HepG2 (cell line): ENCODE results near the gene RBM6.
"Not testable (repeated sequence)": the region's sequence is repeated elsewhere in the genome, so short reads cannot be mapped to it uniquely, and the experiment has no call there.

Source experiments
- EZH2 ChIP-seq: conservative IDR thresholded peaks from 2 replicates; pipeline ENCODE4 v1.6.1; 2012; ENCODE audit warnings: mild to moderate bottlenecking, low read depth, low read length, moderate library complexity
- GATA4 ChIP-seq: sonication (generic); IDR thresholded peaks from 2 replicates; pipeline ENCODE4 v1.6.1; 2016; ENCODE audit warnings: antibody characterized with exemption, low read depth, borderline replicate concordance
- NR0B2 ChIP-seq: sonication (generic); formaldehyde crosslinking; IDR thresholded peaks from 2 replicates; pipeline ENCODE4 v1.4.0; 2020; ENCODE audit warnings: mild to moderate bottlenecking, missing genetic modification reagents
- SAFB2 ChIP-seq: sonication (generic); formaldehyde crosslinking; IDR thresholded peaks from 2 replicates; pipeline ENCODE4 v1.5.1; 2020; ENCODE audit warnings: missing genetic modification reagents, low read depth, mild to moderate bottlenecking, borderline replicate concordance
- ZNF768 ChIP-seq: sonication (generic); formaldehyde crosslinking; IDR thresholded peaks from 2 replicates; pipeline ENCODE4 v1.4.0; 2020; ENCODE audit warnings: missing genetic modification reagents
- TF ChIP-seq, protein P1 (sequence below): sonication (generic); formaldehyde crosslinking; IDR thresholded peaks from 2 replicates; pipeline ENCODE4 v1.4.0; 2020; ENCODE audit warnings: missing genetic modification reagents

DNA sequence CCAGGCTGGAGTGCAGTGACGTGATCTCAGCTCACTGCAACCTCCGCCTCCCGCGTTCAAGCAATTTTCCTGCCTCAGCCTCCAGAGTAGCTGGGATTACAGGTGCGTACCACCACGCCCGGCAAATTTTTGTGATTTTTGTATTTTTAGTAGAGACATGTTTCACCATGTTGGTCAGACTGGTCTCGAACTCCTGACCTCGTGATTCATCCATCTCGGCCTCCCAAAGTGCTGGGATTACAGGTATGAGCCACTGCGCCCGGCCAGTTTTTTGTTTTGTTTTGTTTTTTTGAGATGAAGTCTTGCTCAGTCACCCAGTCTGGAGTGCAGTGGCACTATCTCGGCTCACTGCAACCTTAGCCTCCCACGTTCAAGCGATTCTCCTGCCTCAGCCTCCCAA, 7.7 kb upstream of the RBM6 start:
- not testable (repeated sequence) for TF ChIP-seq NR0B2 (CRISPR knock-in tag); EZH2; SAFB2 (CRISPR knock-in tag); ZNF768; GATA4
- TF ChIP-seq, protein P1, sequence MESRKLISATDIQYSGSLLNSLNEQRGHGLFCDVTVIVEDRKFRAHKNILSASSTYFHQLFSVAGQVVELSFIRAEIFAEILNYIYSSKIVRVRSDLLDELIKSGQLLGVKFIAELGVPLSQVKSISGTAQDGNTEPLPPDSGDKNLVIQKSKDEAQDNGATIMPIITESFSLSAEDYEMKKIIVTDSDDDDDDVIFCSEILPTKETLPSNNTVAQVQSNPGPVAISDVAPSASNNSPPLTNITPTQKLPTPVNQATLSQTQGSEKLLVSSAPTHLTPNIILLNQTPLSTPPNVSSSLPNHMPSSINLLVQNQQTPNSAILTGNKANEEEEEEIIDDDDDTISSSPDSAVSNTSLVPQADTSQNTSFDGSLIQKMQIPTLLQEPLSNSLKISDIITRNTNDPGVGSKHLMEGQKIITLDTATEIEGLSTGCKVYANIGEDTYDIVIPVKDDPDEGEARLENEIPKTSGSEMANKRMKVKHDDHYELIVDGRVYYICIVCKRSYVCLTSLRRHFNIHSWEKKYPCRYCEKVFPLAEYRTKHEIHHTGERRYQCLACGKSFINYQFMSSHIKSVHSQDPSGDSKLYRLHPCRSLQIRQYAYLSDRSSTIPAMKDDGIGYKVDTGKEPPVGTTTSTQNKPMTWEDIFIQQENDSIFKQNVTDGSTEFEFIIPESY (CRISPR knock-in tag), result not testable (repeated sequence)
